Endometrial microvascular endothelial cells (primary cell): ENCODE measurements around the gene CYP2U1. TPM values are rescaled to one million over a fixed set of nuclear protein-coding genes. Genes with fewer than 3 reads are reported as not detected.

Experiments
- total RNA-seq: library from RNA; depleted of rRNA; stranded (reverse); fragments of >200 nt; gene quantifications from one replicate; pipeline ENCODE4 v1.2.3, GENCODE V29; 2015; ENCODE audit errors: inconsistent ontology term

Gene CYP2U1
- total RNA-seq, 1 donor from 2014 or later: 8.5 TPM

Other genes starting within 250 kb of the CYP2U1 start
- 45.2 TPM for gene PAPSS1, start 211.3 kb upstream of the CYP2U1 start, total RNA-seq
- 84.4 TPM for gene SGMS2, start 106.6 kb upstream of the CYP2U1 start, total RNA-seq
- 21.6 TPM for gene HADH, start 58.3 kb downstream of the CYP2U1 start, total RNA-seq
- gene LEF1, start 237.4 kb downstream of the CYP2U1 start, total RNA-seq: not detected